Brain microvascular endothelial cell (primary cell): Measurements from ENCODE around the gene RNF151.
"Not testable (repeated sequence)": the region's sequence is repeated elsewhere in the genome, so short reads cannot be mapped to it uniquely, and the experiment has no call there.

Source experiments
- DNase-seq: peaks from one replicate; pipeline ENCODE4 v3.0.0-alpha.2; 2020
- H3K27ac ChIP-seq: fragments of 250-450 bp; sonication (Bioruptor Pico); 2 replicates; pipeline ENCODE4 v1.5.1; 2020; ENCODE audit warnings: mild to moderate bottlenecking, moderate library complexity
- H3K27me3 ChIP-seq: fragments of 250-450 bp; sonication (Bioruptor Pico); replicated peaks from 2 replicates; pipeline ENCODE4 v1.5.1; 2020; ENCODE audit warnings: mild to moderate bottlenecking
- H3K36me3 ChIP-seq: fragments of 250-450 bp; sonication (Bioruptor Pico); replicated peaks from 2 replicates; pipeline ENCODE4 v1.5.1; 2020; ENCODE audit warnings: mild to moderate bottlenecking
- H3K4me3 ChIP-seq: 2 replicates; pipeline ENCODE4 v1.5.1; 2011; ENCODE audit warnings: low read depth, mild to moderate bottlenecking, control low read depth, low read length, moderate library complexity
- in situ Hi-C: cut with HindIII; loops from 2 replicates; pipeline ENCODE4 v1.10.0; 2017; ENCODE audit warnings: low sequenced_read_pairs, low pct_ligation_motif_present
- TF ChIP-seq, protein P1 (sequence below): IDR thresholded peaks from 2 replicates; pipeline ENCODE4 v1.5.1; 2011; ENCODE audit warnings: low read depth, mild to moderate bottlenecking, moderate library complexity, low read length, control low read depth, inconsistent platforms; ENCODE audit errors: missing control alignments

Gene RNF151, protein sequence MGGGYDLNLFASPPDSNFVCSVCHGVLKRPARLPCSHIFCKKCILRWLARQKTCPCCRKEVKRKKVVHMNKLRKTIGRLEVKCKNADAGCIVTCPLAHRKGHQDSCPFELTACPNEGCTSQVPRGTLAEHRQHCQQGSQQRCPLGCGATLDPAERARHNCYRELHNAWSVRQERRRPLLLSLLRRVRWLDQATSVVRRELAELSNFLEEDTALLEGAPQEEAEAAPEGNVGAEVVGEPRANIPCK

DNA sequence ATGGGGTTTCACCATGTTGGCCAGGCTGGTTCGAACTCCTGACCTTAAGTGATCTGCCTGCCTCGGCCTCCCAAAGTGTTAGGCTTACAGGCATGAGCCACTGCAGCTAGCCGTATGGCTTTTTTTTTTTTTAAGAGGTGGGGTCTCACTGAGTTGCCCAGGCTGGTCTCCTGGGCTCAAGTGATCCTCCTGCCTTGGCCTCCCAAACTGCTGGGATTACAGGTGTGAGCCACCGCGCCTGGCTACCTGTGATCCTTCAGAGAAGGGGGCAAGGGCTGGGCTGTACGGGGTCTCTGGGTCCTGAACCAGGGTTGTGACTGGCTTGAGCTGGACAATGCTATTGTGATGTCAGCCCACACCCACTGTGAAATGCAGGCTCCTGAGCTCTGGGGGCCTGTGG lies at the start of gene RNF151:
Gene RNF151 (plus strand): TSS at position 397 of the 400 bp plus-strand sequence. CDS start 26 bp downstream, outside the sequence.
- TF ChIP-seq, protein P1, sequence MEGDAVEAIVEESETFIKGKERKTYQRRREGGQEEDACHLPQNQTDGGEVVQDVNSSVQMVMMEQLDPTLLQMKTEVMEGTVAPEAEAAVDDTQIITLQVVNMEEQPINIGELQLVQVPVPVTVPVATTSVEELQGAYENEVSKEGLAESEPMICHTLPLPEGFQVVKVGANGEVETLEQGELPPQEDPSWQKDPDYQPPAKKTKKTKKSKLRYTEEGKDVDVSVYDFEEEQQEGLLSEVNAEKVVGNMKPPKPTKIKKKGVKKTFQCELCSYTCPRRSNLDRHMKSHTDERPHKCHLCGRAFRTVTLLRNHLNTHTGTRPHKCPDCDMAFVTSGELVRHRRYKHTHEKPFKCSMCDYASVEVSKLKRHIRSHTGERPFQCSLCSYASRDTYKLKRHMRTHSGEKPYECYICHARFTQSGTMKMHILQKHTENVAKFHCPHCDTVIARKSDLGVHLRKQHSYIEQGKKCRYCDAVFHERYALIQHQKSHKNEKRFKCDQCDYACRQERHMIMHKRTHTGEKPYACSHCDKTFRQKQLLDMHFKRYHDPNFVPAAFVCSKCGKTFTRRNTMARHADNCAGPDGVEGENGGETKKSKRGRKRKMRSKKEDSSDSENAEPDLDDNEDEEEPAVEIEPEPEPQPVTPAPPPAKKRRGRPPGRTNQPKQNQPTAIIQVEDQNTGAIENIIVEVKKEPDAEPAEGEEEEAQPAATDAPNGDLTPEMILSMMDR, result no peak
- in situ Hi-C loops, result no loop called here

DNA sequence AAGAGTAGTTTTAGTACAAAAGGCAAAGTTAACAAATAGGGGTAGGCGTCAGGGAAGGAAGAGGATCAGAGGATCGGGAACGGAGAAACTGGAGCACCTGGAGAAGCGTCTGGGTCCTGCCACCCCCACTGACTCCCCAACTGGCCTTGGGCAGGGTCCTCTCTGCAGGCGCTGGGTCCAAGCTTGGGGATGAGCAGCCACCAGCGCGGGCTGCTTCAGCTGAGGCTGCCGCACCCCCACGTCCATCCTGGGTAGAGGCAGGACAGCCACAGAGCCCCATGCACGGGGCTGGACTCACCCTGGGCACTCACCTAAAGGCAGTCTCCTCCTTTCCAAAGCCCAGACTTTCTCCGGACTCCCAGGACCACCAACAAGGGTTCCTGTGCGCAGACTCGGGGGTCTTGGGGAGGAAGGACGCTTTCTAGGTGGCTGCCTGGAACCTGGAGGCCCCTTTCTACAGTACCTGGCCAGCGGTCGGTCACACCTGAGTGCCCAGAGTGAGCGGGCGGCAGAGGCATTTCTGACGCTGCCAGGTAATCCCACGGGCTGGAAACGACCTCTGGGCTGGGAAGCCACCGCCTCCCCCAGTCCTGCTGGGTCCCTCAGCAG lies 49.5 kb upstream of the RNF151 start:
- TF ChIP-seq, protein P1, result no peak
- Histone ChIP-seq H3K4me3 (no peak overlapping the region), H3K36me3 (no peaks in the 10 kb centered on the region), H3K27me3 (peaks cover 69% of the 10 kb centered on the region), H3K27ac (no peak overlapping the region)
- in situ Hi-C loops, result no loop called here
- no peak for DNase-seq

More for the DNA sequence above, at the start of gene RNF151:
- no peak for DNase-seq
- peak within 1 kb of the TSS; percentile 93 for H3K4me3 ChIP-seq
- peaks cover 27% of the 10 kb centered on the region for H3K36me3 ChIP-seq
- no peak within 1 kb of the TSS for H3K27ac ChIP-seq
- H3K27me3 ChIP-seq, result no peaks in the 10 kb centered on the region

DNA sequence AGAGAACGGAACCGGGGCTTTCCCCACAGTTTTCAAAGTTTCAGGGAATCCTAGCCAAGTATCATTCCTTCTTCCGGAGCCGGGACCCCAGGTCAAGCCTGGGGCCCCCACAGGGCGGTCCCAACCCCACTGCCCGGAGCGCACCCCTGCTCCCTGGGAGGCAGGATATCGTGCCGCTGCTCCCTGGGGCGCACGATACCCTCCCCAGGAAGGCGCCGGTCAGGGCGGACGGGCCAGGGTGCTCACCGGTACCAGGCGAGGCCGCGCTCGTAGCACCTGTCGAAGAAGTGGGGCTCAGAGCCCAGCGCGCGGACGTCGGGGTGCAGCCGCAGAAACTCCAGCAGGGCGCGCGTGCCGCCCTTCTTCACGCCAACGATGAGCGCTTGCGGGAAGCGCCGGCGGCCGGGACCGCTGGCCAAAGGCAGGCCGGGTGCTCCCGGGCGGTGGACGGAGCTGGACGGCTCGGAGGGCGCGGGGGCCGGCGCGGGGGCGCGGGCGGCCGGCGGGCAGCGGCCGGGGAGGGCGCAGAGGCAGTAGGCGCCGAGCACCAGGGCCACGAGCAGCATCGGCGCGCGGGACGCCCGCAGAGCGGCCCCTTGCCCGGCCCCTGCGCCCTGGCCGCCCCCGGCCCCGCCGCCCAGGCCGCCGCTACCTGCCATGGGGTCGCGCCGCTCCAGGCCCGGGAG lies 48.8 kb upstream of the RNF151 start:
- H3K27me3 ChIP-seq, result peaks cover 74% of the 10 kb centered on the region

DNA sequence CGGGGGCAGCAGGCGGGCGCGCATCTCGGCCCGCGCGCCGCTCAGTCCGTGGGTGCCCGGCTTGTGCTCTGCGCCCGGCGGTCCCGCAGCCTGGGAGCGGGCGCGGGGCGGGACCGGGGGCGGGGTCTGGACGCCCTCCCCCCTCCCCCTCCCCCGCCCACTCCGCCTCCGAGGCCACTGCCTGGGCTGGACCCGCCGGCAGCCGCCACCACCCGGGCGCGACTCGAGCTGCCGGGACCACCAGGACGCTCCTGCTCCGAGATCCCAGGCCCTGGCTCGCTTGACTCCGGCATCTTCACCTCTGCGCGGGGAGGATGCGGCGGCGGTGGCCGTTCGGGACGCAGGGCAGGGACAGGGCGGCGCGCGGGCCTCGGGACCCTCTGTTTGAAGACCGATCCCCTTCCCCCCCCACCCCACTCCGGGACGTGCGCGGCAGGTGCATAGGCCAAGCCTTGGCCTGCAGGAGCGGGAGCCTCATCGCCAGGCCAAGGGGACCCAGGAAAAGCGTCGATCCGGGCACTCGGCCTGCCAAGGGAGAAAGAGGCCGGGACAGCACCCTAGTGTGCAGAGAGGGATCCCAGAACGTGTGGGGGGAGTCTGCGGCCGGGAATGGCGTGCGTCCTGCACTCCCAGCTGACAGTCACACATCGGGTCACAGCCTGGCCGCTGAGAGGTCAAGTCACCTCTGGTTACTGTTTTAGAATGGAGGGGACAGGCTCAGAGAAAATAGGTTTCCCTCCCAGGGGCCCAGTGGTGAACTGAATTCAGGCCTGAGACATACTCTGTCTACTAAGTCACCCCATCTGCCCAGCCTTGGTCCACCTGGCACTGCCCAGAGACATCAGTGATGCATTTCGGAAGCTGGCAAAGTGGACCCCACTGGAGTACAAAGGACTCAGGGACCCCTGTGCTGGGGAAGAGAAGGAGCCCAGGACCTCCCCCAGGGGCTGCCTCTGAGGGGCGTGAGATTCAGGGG lies 48.0 kb upstream of the RNF151 start, which contains the start of gene HS3ST6:
Gene HS3ST6 (minus strand): TSS at position 65 of the 976 bp plus-strand sequence. CDS start 92 bp downstream, outside the sequence.
- in situ Hi-C loops, result no loop called here
- TF ChIP-seq, protein P1, result no peak
- H3K4me3 ChIP-seq, result no peak within 1 kb of the TSS

More for the DNA sequence above, 48.8 kb upstream of the RNF151 start:
- DNase-seq, result no peak
- in situ Hi-C loops, result no loop called here
- Histone ChIP-seq H3K4me3 (no peak overlapping the region), H3K36me3 (no peaks in the 10 kb centered on the region), H3K27ac (no peak overlapping the region)
- TF ChIP-seq, protein P1, result no peak

DNA sequence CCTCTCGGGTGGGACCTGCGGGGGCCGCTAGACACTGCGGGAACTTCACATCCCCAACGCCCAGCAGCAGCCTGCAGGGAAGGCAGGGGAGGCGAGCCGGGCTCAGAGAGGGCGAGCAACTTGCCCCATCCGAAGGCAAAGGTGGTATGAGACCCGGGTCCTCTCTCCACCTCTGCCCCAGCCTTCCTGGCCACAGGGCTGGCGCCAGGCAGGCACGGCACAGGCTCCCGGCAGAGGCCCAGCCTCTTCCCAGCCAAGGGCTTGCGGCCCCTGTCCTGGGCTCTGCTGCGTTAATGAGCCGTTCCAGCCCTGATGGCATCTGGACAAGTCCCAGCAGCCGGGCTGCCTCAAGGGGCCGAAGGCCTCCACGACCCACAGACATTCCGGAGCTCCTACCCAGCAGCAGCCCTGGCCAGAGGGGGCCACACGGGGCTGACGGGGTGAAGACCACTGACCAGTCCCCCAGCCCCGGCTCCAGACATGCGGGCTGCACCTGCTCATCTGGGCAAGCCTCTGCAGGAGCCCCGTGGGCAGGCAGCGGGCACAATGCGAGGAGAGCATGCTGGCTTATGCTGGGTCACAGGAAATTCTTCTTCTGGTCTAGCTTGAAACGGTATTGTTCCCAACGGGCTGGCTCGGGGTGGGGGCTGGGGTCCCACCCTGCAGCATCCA lies 47.2 kb upstream of the RNF151 start:
- Histone ChIP-seq H3K27ac (no peak overlapping the region), H3K27me3 (peaks cover 75% of the 10 kb centered on the region), H3K4me3 (no peak overlapping the region), H3K36me3 (no peaks in the 10 kb centered on the region)
- TF ChIP-seq, protein P1, result no peak
- DNase-seq, result no peak
- in situ Hi-C loops, result no loop called here

More for the DNA sequence above, 48.0 kb upstream of the RNF151 start, which contains the start of gene HS3ST6:
- peaks cover 80% of the 10 kb centered on the region for H3K27me3 ChIP-seq
- no peak within 1 kb of the TSS for H3K27ac ChIP-seq
- DNase-seq, result no peak
- no peaks in the 10 kb centered on the region for H3K36me3 ChIP-seq

DNA sequence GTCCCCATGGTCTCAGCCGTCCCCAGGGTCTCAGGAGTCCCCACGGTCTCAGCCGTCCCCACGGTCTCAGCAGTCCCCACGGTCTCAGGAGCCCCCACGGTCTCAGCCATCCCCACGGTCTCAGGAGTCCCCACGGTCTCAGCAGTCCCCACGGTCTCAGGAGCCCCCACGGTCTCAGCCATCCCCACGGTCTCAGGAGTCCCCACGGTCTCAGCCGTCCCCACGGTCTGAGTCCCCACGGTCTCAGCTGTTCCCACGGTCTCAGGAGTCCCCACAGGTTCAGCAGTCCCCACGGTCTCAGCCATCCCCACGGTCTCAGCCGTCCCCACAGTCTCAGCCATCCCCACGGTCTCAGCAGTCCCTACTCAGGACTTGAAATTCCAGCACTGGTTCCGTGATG lies 46.5 kb upstream of the RNF151 start:
- H3K4me3 ChIP-seq, in situ Hi-C loops, H3K36me3 ChIP-seq, H3K27ac ChIP-seq, DNase-seq: not testable (repeated sequence)
- H3K27me3 ChIP-seq, result peaks cover 68% of the 10 kb centered on the region
